ENCODE measurements around the gene SCYGR4.
A peak's percentile ranks its signal among the peaks of the same experiment; 100 is the strongest.

SCYGR4 gene

GRCh38 chr2:227614246-227614645, 3.1 kb upstream of the SCYGR4 start:
- no peak for DNase-seq (ENCODE audit: low read depth)

- DNase-seq (ENCODE audit: low read depth), result no peak
These were observed 2.6 kb upstream of the SCYGR4 start, which contains the start of gene SCYGR3 for GRCh38 chr2:227614740-227615139. SCYGR3 (minus strand) TSS chr2:227614840; CDS start chr2:227614840, 0 bp downstream.

- DNase-seq (ENCODE audit: low read depth), result no peak
These were observed 2.1 kb upstream of the SCYGR4 start for GRCh38 chr2:227615181-227615580.

- peak; percentile 5 for DNase-seq (ENCODE audit: low read depth)
These were observed 1.4 kb upstream of the SCYGR4 start for GRCh38 chr2:227615906-227616305.

- DNase-seq (ENCODE audit: low read depth), result no peak
These were observed 667 bp upstream of the SCYGR4 start for GRCh38 chr2:227616631-227617030.

GRCh38 chr2:227623226-227623625, 5.9 kb downstream of the SCYGR4 start:
- DNase-seq (ENCODE audit: low read depth), result peak; percentile 59

GRCh38 chr2:227625420-227625819, 8.1 kb downstream of the SCYGR4 start:
- no peak for DNase-seq (ENCODE audit: low read depth)

- DNase-seq (ENCODE audit: low read depth), result peak; percentile 54
These were observed 9.4 kb downstream of the SCYGR4 start for GRCh38 chr2:227626580-227627151.

- no peak for DNase-seq (ENCODE audit: low read depth)
These were observed 10.5 kb downstream of the SCYGR4 start for GRCh38 chr2:227627769-227628168.

- DNase-seq (ENCODE audit: low read depth), result no peak
These were observed 12.1 kb downstream of the SCYGR4 start for GRCh38 chr2:227629435-227629834.

- no peak for DNase-seq (ENCODE audit: low read depth)
These were observed 13.0 kb downstream of the SCYGR4 start for GRCh38 chr2:227630322-227630721.

GRCh38 chr2:227632827-227633226, 15.5 kb downstream of the SCYGR4 start:
- no peak for DNase-seq (ENCODE audit: low read depth)

GRCh38 chr2:227634201-227634600, 16.9 kb downstream of the SCYGR4 start:
- no peak for DNase-seq (ENCODE audit: low read depth)

GRCh38 chr2:227642656-227643055, 25.4 kb downstream of the SCYGR4 start:
- DNase-seq (ENCODE audit: low read depth), result peak; percentile 55

- DNase-seq (ENCODE audit: low read depth), result no peak
These were observed 26.8 kb downstream of the SCYGR4 start for GRCh38 chr2:227643990-227644551.

GRCh38 chr2:227653419-227653818, 36.1 kb downstream of the SCYGR4 start:
- peak; percentile 69 for DNase-seq (ENCODE audit: low read depth)

- DNase-seq (ENCODE audit: low read depth), result no peak
These were observed 37.1 kb downstream of the SCYGR4 start for GRCh38 chr2:227654426-227654825.

GRCh38 chr2:227655454-227655853, 38.2 kb downstream of the SCYGR4 start:
- peak; percentile 89 for DNase-seq (ENCODE audit: low read depth)

- DNase-seq (ENCODE audit: low read depth), result peak; percentile 71
These were observed 40.0 kb downstream of the SCYGR4 start for GRCh38 chr2:227657199-227657845.

- no peak for DNase-seq (ENCODE audit: low read depth)
These were observed 43.8 kb downstream of the SCYGR4 start for GRCh38 chr2:227661025-227661649.

GRCh38 chr2:227661827-227662226, 44.5 kb downstream of the SCYGR4 start:
- peak; percentile 34 for DNase-seq (ENCODE audit: low read depth)

GRCh38 chr2:227665189-227665940, 48.1 kb downstream of the SCYGR4 start:
- DNase-seq (ENCODE audit: low read depth), result no peak

Data from amniotic epithelial cell (primary cell).